ENCODE measurements around the gene TBC1D22A. TPM values are rescaled to one million over a fixed set of nuclear protein-coding genes. Genes with fewer than 3 reads are reported as not detected.

The TBC1D22A gene
- total RNA-seq, 1 donor from 2014 or later: 24.2 TPM

DNA sequence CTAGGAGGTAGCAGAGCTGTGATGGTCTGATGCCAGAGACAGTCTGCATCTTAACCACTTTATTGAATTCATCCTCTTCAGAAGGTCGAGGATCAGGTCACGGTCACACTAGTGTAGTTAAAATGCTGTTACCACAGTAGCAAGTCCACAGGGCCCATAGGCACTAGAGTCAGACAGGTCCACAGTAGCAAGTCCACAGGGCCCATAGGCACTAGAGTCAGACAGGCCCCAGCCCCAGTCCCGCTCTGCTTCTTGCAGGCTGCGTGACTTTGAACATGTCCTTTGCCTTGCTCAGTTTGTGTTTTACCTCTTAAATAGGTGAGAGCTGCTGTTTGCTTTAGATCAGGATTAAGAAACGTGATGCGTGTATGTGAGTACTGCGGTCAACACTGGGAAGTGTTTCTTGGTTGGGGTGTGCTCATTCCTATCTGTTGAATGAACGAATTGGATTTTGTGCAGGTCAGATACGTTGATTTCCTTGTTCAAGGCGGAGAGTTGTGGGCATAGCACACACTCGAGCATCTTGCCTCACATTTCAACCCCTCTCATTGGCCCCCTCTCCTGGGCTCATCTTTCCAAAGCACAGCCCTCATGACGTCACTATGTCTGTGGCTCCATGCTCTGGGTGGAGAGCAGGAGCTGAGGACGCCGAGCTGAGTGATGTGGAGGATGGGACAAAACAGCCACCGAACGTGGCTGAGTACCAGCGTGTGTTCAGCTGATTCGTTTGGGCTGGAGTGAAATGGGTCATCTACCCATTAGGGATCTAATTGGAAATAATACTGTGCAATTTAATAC is 191.7 kb downstream of the TBC1D22A start:
- FAIRE-seq (no peak), DNase-seq (ENCODE audit: low read depth) (no peak)
- H3K27me3 ChIP-seq (ENCODE audit: insufficient read depth, low read length): no peaks in the 10 kb centered on the region
- no peak overlapping the region for H3K27ac ChIP-seq (ENCODE audit: low read depth, low read length)
- H4K20me1 ChIP-seq (ENCODE audit: insufficient read depth, low read length): peaks cover 16% of the 10 kb centered on the region
- H3K4me3 ChIP-seq (ENCODE audit: insufficient read depth, low read depth, low read length): no peak overlapping the region
- no peaks in the 10 kb centered on the region for H3K4me1 ChIP-seq (ENCODE audit: insufficient read depth, low read length)
- H2AFZ ChIP-seq (ENCODE audit: low read depth, low read length): no peak overlapping the region
- H3K4me3 Mint-ChIP-seq (ENCODE audit: unreplicated experiment): no peak overlapping the region
- no peak overlapping the region for H3K9ac ChIP-seq (ENCODE audit: low read length)
- H3K4me1 Mint-ChIP-seq (ENCODE audit: low read depth, unreplicated experiment): peaks cover 2% of the 10 kb centered on the region
- H3K27me3 Mint-ChIP-seq (ENCODE audit: low read depth, unreplicated experiment): no peaks in the 10 kb centered on the region
- H3K9me3 ChIP-seq (ENCODE audit: insufficient read depth, low read depth, low read length): no peaks in the 10 kb centered on the region
- H3K9me3 Mint-ChIP-seq (ENCODE audit: unreplicated experiment): no peaks in the 10 kb centered on the region
- peaks cover 25% of the 10 kb centered on the region for H3K36me3 Mint-ChIP-seq (ENCODE audit: low read depth, unreplicated experiment)
- no peaks in the 10 kb centered on the region for H3K79me2 ChIP-seq (ENCODE audit: insufficient read depth, low read length)
- TF ChIP-seq, protein P1, sequence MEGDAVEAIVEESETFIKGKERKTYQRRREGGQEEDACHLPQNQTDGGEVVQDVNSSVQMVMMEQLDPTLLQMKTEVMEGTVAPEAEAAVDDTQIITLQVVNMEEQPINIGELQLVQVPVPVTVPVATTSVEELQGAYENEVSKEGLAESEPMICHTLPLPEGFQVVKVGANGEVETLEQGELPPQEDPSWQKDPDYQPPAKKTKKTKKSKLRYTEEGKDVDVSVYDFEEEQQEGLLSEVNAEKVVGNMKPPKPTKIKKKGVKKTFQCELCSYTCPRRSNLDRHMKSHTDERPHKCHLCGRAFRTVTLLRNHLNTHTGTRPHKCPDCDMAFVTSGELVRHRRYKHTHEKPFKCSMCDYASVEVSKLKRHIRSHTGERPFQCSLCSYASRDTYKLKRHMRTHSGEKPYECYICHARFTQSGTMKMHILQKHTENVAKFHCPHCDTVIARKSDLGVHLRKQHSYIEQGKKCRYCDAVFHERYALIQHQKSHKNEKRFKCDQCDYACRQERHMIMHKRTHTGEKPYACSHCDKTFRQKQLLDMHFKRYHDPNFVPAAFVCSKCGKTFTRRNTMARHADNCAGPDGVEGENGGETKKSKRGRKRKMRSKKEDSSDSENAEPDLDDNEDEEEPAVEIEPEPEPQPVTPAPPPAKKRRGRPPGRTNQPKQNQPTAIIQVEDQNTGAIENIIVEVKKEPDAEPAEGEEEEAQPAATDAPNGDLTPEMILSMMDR (IDR thresholded peaks at IDR 0.05; ENCODE audit: insufficient read depth, low read depth, low read length): no peak
- no peak for TF ChIP-seq EZH2 (IDR thresholded peaks at IDR 0.05; ENCODE audit: insufficient read depth, low read length)
- H3K4me2 ChIP-seq (ENCODE audit: low read length): no peak overlapping the region
- H3K36me3 ChIP-seq (ENCODE audit: insufficient read depth, low read length): no peaks in the 10 kb centered on the region
- no peak overlapping the region for H3K27ac Mint-ChIP-seq (ENCODE audit: unreplicated experiment)

DNA sequence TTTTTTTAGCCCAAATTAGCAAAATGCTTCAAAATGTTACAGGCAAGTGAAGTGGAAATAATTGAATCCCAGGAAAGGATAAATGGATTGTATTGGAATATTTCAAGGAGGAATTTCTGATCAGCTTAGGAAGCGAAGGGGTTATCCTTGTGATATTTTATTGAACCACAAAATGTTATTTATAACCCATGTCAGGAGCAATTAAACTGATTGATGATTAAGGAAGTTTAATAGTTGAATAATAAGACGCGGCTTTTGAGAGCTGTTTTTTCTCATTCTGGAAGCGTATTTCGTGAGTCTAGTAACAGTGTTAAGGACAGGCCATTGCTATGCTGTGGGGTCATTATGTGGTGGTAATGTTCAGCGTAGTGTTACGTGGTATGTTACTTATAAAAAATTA is 192.3 kb downstream of the TBC1D22A start:
- no peaks in the 10 kb centered on the region for H3K27me3 Mint-ChIP-seq (ENCODE audit: low read depth, unreplicated experiment)
- Histone ChIP-seq H3K36me3 (ENCODE audit: insufficient read depth, low read length) (no peaks in the 10 kb centered on the region), H3K9ac (ENCODE audit: low read length) (no peak overlapping the region), H2AFZ (ENCODE audit: low read depth, low read length) (no peak overlapping the region), H3K4me3 (ENCODE audit: insufficient read depth, low read depth, low read length) (no peak overlapping the region), H4K20me1 (ENCODE audit: insufficient read depth, low read length) (peaks cover 21% of the 10 kb centered on the region), H3K9me3 (ENCODE audit: insufficient read depth, low read depth, low read length) (no peaks in the 10 kb centered on the region), H3K27me3 (ENCODE audit: insufficient read depth, low read length) (no peaks in the 10 kb centered on the region), H3K4me1 (ENCODE audit: insufficient read depth, low read length) (no peaks in the 10 kb centered on the region), H3K27ac (ENCODE audit: low read depth, low read length) (no peak overlapping the region), H3K79me2 (ENCODE audit: insufficient read depth, low read length) (no peaks in the 10 kb centered on the region), H3K4me2 (ENCODE audit: low read length) (no peak overlapping the region)
- TF ChIP-seq, protein P1 (IDR thresholded peaks at IDR 0.05; ENCODE audit: insufficient read depth, low read depth, low read length): no peak
- TF ChIP-seq EZH2 (IDR thresholded peaks at IDR 0.05; ENCODE audit: insufficient read depth, low read length): no peak
- no peaks in the 10 kb centered on the region for H3K9me3 Mint-ChIP-seq (ENCODE audit: unreplicated experiment)
- no peak overlapping the region for H3K4me3 Mint-ChIP-seq (ENCODE audit: unreplicated experiment)
- no peak overlapping the region for H3K27ac Mint-ChIP-seq (ENCODE audit: unreplicated experiment)
- DNase-seq (ENCODE audit: low read depth): no peak
- H3K4me1 Mint-ChIP-seq (ENCODE audit: low read depth, unreplicated experiment): no peaks in the 10 kb centered on the region
- H3K36me3 Mint-ChIP-seq (ENCODE audit: low read depth, unreplicated experiment): peaks cover 20% of the 10 kb centered on the region
- FAIRE-seq: no peak

Data from astrocyte (in vitro differentiated cells and primary cell).